Fibroblast of pulmonary artery (primary cell): ENCODE measurements around the gene RUBCN.
A peak's percentile ranks its signal among the peaks of the same experiment; 100 is the strongest.

Experiments
- DNase-seq: peaks from one replicate; pipeline ENCODE4 v3.0.0-alpha.2; 2010; ENCODE audit warnings: low read depth
- H3K4me3 ChIP-seq: replicated peaks from 2 replicates; pipeline ENCODE4 v1.5.1; 2011; ENCODE audit warnings: low read depth, mild to moderate bottlenecking, control low read depth, low read length, moderate library complexity
- TF ChIP-seq, protein P1 (sequence below): IDR thresholded peaks from 2 replicates; pipeline ENCODE4 v1.5.1; 2011; ENCODE audit warnings: mild to moderate bottlenecking, control low read depth, low read length, inconsistent platforms; ENCODE audit errors: missing control alignments

The RUBCN gene

DNA sequence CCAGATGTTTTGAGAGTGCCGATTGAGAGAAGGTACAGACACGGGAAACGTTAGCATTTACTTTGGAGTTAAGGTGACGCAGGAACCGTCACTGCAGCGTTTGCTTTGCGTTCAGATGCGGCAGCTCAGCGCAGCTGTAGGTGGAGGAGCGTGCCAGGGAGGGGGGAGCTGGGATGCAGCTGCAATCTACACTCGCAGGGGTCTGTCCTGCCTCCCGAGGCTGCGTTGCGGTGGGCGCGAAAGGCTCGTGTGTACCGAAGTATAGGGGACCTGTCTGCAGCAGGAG is 12.6 kb upstream of the RUBCN start:
- peak overlapping the region; percentile 66 for H3K4me3 ChIP-seq
- peak; percentile 63 for DNase-seq
- TF ChIP-seq, protein P1, sequence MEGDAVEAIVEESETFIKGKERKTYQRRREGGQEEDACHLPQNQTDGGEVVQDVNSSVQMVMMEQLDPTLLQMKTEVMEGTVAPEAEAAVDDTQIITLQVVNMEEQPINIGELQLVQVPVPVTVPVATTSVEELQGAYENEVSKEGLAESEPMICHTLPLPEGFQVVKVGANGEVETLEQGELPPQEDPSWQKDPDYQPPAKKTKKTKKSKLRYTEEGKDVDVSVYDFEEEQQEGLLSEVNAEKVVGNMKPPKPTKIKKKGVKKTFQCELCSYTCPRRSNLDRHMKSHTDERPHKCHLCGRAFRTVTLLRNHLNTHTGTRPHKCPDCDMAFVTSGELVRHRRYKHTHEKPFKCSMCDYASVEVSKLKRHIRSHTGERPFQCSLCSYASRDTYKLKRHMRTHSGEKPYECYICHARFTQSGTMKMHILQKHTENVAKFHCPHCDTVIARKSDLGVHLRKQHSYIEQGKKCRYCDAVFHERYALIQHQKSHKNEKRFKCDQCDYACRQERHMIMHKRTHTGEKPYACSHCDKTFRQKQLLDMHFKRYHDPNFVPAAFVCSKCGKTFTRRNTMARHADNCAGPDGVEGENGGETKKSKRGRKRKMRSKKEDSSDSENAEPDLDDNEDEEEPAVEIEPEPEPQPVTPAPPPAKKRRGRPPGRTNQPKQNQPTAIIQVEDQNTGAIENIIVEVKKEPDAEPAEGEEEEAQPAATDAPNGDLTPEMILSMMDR = no peak

DNA sequence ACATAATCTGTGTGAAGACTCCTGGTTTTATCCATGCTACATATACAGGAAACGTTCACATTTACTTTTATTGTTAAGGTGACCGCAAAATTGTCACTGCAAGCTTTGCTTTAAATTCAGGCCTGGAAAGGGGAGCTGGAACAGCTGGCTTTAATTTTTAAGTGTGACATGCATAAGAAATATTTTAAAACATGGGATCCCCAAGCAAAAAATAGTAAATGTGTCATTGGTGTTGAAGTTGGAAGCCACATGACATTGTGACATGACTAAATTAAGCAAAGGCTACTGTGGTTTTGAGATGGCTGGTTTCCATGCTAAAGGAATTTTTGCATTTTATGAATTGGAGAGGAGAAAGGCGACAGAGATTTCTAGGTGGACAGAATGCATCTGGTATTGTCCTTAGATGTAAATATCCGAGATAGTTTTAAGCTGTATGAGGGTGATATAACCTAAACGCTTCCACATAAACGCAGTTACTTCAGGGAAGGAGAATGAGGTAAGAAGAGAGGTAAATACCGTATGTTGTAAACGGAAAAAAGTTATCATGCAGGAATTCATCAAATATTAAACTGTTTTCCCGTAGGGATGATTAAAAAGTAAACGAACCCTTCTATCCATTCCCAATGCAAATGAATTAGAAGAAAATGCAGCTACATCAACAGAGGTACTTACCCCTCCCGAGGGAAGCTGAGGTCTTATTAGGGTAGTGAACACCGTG is 12.1 kb upstream of the RUBCN start:
- TF ChIP-seq, protein P1 = no peak
- H3K4me3 ChIP-seq = peak overlapping the region; percentile 66
- no peak for DNase-seq

DNA sequence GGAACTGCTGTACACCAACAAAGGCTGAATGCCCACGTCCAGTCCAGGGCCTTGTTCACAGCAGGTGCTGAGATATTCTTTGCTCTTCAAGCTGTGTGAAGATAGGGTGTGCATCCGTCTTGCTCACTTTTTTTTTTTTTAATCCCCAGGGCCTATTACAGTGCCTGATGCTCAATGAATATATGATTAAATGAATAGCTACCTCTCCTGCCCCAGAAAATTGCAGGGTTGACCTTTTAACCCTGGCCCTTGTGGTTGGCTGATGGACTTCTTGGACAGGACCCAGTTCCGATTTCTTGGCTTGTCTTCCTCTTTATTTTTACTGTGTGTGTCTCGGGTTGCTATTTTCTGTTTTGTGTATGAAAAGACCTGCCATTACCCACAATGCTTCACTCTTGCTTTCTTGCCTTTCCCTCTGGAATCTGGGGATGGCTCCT is 10.1 kb upstream of the RUBCN start:
- DNase-seq = no peak
- TF ChIP-seq, protein P1 = no peak
- no peak overlapping the region for H3K4me3 ChIP-seq

DNA sequence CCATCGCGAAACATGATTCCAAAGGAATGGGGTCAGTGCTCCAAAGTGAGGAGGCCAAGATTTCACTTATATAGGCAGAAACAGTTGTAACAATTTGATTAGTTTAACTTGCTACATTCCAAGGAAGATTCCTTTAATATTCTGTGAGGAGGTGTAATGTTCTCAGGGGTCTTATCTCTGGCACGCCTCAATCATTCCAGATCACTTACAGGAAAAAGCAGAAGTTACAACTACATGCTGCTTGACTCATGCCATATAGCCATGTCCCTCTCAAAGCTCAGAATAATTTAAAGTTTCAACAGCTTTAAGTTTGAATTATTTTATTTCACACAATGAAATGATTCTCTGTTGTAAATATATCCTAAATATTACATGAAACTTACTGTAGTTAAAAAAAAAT is 9.5 kb upstream of the RUBCN start:
- H3K4me3 ChIP-seq = no peak overlapping the region
- no peak for DNase-seq
- TF ChIP-seq, protein P1 = no peak

DNA sequence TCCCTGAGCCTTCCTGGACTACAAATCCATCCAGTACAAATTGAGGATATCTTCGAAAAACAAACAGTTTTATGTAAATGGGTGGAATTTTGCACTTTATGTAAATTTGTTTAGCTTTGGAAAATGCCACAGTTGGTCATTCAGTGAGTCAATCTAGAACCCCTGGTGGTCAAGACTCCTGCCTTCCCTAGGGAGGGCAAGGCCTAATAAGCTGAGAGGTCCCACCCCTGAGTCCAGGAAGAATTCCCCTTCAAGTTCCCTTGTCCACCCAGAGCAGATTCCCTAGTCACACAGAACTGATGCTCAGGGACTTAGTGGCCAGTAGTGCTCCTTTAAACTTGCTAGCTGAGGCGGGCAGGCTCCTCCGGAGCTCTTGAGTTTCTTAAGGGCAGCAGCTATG is 6.1 kb upstream of the RUBCN start:
- H3K4me3 ChIP-seq = no peak overlapping the region
- no peak for DNase-seq
- TF ChIP-seq, protein P1 = no peak

DNA sequence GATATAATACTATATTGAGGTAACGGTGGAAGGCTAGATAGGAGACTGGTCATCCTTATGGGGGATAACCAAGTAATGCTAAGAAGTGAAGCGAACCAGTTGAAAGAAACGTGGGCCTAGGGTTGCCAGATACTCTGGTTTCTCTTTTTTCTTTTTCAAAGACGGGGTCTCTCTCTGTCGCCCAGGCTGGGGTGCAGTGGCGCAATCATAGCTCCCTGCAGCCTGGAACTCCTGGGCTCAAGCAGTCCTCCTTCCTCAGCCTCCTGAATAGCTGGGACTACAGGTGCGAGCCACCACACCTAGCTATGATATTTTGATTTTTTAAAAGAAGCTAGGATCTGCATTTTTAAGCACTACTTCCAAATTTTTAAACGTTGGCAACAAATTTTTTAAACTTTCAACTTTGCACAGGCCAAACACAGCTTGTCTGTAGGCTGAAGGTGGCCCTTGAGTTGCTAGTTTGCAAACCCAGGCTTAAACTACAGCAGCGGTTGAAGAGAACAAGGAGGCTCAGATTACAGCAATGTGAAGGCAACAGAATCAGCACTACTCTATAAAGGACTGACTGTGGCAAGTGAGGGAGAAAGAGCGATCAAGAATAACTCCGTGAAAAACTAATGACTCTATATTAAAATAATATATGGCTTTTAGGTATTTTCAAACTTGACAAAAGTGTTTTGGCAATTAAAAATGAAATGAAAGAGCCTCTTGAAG is 1.2 kb upstream of the RUBCN start:
- peak overlapping the region; percentile 68 for H3K4me3 ChIP-seq
- DNase-seq = no peak
- TF ChIP-seq, protein P1 = no peak

DNA sequence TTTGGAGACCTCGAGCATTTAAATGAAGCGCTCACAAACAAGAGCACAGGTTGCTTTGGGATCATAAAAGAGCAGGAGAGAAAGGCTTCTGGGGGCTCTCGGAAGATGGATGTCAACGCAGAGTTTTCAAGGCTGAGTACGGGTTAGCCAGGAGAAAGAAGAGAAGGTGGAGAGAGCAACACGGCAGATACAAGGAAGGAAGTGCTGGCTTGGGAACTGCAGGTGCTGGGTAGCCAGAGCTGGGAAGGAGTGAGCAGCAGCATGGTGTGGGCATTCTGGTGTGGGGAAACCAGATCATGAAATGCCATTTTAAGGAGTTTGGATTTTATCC is 580 bp upstream of the RUBCN start:
- peak overlapping the region; percentile 68 for H3K4me3 ChIP-seq
- no peak for DNase-seq
- TF ChIP-seq, protein P1 = no peak
